HG02588 (cell line): ENCODE measurements around the gene HDAC4.

Experiments used
- ATAC-seq: cut with Tn5 transposase; IDR thresholded peaks from one replicate; pipeline ENCODE4 v1.9.1; 2021; ENCODE audit warnings: mild to moderate bottlenecking, moderate library complexity; ENCODE audit not compliant: unreplicated experiment

HDAC4 gene

DNA sequence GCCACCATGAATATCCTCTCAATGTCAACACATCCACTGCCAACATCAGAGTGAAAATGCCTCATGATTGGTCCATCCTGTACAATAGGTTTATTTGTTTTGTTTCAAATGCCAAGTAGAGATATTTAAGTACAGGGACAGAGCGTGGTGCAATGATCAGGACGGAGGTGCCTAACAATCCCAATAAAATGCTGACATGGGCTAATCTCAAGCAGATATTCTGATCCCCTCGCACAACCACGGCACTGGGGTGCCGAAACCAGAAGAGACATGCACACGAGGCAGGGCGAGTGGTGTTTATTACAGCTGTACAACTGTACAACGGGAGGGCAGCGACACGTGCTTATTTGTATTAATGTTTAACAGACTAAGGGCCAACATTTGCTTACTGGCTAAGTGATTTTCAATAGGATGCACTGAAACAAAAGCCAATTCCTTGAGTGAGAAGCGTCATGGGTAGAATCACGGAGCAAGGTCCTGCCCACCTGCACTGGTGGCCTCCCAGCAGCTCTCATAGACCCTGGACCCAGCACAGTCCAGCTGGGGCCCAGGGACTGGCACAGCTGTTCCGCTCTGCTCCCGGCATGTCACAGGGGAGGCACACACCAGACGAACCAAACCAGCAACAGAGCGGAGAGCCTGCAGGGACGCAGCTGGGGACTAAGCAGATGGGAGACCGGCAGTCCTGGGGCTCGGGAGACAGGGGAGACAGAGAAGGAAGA, 101.4 kb downstream of the HDAC4 start:
- no peak for ATAC-seq

DNA sequence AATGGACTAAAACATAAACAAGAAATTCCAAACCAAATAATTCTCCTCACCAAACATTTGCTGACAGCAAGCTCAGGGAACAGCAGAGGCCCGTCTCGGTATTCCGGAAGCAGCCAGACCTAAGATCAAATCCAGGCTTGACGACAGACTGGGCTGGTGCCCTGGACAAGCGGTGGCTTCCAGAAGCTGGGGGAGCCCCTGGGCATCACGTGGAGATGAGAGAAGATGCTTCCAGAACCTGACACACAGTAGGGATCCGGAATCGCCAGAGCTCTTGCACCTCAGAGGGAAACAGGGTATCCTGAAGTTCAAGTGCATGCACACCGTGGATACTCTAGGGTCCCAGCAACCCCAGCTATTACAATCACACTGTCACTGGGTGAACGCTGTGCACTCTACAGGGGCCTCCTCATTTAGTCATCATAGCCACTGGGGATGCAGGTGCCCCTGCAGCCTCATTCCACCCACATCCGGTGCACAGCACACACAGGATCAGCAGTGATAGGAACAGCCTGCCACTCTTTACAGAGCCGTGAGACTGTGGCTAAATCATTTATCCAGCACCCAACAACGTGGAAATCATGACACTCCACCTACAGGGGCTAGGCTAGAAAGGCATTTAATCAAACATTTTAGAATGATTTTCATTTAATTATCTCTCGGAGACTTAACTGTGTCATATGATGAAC, 102.6 kb downstream of the HDAC4 start:
- ATAC-seq, result no peak

- no peak for ATAC-seq
Observed at GRCh38 chr2:239297142-239298004, 103.4 kb downstream of the HDAC4 start.

DNA sequence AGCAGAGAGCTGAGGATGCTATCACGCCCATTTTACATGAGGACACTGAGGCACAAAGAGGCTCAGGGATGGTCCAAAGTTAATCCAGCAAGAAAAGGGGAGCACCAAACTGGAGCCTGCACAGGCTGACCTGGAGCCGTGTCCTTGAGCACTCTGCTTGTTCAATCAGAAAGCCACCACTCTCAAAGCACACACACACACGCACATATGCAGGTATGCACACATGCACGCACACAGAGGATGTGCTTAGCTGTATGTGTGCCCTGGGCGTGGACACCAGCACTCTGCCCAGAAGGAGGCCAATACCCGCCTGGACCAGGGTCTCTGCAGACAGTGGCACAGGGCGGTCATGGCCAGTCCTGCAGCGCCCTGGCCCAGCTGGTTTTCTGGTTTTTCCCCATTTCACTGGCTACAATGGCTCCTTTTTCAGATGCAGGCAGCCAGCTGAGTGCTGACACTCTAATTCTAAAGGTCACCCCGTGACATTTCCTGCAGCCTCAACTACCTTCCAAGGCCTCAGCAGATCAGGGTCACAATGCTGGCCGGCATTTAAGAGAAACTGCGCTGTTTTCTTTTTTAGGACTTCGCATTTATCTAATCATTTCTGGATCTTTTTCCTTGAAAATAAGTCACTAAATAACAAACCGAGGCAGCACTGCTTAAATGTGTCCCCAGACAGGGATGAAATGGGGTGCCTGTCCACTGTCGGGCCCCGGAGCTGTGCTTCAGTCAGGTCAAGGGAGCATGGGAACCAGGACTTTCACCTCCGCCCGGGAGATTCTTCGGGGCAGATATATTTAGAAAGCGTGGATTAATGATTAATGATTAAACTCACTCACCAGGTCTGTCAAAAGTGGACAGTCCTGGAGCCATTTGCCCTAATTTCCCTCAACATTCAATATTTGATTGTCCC, 104.5 kb downstream of the HDAC4 start:
- no peak for ATAC-seq

DNA sequence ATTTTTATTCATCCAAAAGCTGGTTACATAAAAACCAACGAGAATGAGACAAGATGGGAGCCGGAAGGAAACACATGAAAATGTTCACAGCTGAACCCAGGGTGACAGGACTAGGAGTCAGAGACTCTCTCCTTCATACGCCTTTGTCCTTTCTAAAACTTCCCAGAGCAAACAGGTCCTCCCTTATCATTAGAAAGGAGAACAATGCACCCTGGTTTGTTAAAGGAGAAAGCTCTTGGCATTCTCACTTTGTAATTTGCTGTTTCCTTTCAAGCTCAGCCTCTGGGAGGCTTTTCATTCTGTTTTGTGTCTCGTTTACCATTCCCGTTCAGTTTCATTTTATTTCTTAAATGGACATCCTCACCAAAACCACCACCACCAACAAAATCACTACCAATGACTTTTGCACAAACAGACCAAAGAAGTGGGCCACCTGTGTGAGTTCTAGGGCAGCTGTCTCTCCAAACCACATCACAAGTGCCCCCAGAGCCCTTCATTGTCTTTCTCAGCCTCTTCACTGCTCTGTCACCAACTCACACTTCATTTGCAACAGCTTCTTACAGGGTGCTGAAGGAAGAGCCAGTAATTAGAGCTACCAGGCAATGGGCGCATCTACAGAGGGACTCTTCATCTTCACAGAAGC, 105.3 kb downstream of the HDAC4 start:
- ATAC-seq, result no peak

DNA sequence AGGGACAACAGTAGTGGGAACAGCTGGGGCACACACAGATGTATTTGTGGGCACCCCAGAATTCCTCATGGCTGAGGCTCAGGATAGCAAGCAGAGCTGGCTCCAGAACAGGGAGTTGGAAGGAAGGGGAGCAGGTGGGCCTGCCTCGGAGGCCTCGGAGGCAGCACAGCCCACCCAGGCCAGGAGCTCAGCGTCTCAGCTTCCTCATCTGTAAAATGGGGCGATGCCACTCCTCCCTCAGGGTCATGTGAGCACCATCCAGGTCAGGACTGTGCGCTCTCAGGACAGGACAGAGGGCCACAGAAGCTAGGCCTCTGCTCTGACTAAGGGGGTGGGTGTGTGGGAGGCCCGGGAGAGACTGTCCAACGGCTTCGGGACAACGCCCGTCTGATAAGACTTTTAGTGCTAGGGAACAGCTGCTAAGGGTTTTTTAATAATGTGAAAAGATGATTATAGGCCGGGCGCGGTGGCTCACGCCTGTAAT, 106.2 kb downstream of the HDAC4 start:
- no peak for ATAC-seq

DNA sequence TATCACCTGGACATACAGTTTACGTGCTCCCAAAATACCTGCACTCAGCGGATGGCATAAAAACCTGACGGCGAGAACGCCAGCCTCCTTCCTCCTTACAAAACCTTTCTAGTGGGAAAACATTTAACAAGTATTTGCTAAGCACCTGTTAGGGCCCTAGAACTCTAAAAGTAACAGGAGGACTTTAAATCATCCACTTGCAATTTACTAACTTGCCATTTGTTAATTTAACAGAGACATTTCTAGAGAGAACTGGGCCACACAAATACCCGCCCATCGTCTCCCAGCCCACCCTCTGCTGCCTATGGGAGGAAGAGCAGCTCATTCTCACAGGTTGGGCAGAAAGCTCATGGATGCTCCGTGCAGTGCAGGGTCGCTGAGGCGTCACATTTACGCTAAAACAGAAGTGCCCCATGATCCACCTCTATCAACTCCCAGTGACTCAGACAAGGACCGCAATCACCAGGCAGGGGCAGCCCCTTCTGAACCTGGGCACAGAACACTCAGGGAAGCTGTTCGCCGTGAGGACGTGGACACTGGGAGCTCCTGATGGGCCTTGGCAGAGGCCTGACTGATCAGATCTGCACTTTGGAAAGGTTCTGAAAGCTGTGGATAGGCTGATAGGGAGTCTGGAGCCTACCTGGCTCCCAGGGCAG, 106.9 kb downstream of the HDAC4 start:
- peak; percentile 71 for ATAC-seq

- ATAC-seq, result no peak
Observed at GRCh38 chr2:239292959-239293774, 107.7 kb downstream of the HDAC4 start.

- no peak for ATAC-seq
Observed at GRCh38 chr2:239292531-239292930, 108.3 kb downstream of the HDAC4 start.

DNA sequence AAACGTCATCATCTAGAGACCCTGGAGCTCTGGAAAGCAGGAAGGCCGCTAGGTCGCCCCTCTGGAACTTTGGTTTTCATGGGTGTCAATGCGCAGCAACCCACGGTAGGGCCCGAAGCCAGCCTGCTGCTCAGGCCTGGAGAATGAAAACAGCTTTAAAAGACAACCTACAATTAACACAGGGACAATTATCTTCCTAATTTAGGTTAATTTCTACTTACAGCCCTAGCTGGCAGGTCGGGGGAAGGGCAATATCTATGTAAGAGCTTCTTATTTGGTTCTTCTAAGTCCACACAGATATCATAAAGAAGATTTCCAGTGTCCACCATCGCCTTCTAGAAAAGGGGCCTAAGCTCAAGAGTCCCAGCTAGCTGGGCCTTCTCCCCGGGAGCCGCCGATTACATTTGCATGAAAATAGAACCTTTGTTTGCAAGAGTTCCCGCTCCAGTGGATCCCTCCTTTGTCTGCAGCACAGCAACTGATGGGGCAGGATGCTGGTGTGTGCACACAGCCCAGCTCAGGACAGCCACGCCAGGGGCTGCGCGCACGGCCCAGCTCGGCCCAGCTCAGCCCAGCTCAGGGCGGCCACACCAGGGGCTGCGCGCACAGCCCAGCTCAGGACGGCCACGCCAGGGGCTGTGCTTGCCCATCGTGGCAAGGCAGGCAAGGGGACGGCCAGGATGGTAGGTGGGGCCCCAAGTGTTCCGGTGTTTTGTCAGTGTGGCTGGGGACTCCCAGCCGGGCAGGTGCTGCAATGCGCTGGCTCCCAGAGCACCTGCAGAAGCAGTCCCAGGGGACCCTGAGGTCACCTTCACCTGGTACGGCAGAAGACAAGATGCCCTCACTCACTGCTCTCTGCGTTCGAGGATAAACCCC, 109.1 kb downstream of the HDAC4 start:
- ATAC-seq, result no peak

DNA sequence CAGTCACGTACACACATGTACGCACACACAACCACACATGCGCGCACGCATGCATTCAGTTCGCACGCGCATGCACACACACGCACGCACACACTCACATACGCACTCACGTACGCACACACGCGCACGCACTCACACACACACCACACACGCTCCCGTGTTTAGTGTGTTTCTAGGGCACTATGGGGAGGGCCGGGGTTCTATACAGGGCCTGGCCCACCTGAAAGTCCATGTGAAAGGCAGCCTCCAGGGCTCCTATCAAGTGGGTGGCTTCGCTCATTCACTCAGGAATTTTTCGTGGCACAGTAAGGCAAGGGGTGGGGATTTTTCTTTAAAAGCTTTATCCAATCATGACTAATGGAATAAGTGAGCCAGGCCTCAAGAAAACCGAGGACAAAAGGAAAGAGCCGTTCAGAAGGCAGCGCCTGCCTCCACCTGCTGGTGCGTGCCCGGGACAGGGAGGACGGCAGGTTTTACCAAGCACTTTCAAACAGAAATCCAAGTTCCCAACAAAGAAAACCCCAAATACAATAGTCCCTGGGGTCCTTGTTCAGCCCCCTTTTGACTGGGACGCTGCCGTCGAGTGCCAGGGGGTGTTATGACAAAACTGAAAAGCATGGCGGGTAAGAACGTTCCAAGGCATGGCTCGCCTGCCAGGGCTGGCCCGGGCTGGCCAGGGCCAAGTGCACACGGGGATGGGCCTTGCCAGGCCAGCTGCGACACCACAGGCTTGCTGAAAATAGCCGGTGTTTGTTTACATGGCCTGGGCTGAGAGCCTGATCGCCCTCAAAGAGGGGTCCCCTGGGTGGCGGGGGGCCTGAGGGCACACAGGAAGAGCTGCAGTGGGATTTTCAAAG, 110.0 kb downstream of the HDAC4 start:
- ATAC-seq, result no peak

DNA sequence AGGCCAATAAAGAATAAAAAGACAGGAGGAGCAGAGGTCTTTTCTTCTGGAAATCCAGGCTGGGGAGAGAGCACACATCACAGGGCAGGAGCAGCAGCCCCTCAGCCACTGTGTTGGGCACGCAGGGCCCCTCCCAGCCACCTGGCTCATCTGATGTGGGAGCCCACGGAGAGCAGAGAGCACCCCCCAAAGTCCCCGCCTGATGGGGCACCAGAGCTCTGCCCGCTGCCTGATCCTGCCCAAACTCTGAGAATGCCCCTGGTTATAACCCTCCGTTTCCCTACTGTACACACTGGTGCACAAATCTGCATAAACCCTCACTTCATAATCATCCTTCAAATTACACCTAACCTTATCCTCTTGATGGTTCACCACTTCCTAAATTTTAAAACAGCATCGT, 111.3 kb downstream of the HDAC4 start:
- ATAC-seq, result no peak

- peak; percentile 64 for ATAC-seq
Observed at GRCh38 chr2:239288951-239289511, 111.8 kb downstream of the HDAC4 start.

DNA sequence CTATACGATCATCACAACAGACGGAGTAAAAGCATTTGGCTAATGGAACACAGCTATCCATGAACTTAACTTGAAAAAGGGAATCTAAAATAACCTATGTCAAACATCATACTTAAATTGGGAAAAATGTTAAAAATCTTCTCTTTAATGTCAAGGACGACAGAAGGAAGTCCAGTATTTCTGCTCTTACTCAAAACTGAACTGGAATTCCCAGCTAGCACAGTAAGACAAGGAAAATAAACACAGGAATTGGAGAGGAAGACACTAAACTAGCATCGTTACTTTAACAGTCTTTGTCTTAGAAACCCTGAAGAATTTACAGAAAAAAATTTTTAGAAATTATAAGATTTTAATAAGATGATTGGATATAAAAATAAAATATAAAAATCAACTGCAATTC, 112.6 kb downstream of the HDAC4 start:
- no peak for ATAC-seq

GRCh38 chr2:239287461-239287860, 113.4 kb downstream of the HDAC4 start:
- ATAC-seq, result no peak

DNA sequence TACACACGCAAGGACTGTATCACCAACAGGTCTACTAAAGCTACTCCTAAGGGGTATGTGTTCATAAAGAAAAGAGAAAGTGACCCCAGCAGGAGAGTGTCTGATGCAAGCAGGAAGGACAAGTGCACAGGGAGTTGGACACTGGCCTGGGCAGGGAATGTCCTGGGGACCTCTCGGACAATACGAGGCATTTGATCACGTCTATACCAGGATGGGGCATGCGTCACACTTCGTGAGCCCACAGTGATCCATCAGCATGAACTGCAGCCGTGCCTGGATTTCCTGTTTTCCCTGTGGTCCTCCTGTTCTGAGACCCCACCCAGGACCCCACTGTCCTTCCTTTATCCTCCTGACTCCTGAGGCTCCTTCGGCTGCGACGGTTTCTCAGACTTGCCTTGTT, 113.9 kb downstream of the HDAC4 start:
- ATAC-seq, result no peak

DNA sequence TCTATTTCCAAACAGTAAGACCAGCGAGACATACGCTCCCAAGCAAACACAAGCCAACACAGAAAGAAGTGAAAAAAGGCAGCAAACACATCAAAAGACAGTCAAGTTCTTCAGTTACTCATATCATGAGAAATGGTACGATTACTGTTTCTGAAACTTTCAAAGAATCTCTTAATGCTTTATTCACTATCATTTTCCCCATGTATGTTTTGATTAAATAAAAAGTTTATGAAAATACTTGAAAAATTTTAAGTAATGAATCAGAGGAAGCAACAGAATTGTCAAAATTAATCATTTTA, 114.9 kb downstream of the HDAC4 start:
- ATAC-seq, result no peak
